Measurements from ENCODE around the gene ASB18.

Gene ASB18

DNA sequence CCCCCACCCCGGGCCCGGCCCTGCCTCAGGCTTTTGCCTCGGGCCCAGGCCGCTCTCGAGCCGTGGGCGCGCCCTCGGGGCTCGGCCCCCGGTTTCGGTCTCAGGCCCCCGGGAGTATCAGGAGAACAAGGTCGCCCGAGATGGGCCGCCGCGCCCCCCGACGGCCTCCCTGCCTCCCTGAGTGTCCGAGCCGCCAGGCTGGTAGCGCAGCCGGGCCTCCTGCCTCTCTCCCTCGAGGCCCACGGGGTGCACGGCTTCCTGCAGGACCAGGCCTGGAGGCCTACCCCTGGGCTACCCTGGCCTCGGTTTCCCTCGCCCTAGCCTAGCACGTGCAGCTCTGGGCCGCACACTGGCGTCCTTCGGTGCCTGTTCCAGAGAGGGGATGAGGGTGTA is 104.4 kb downstream of the ASB18 start:
- WGBS (ENCODE audit: extremely low coverage, insufficient coverage, low lambda C conversion rate): no CpG with 5 or more reads among the region's 33 CpGs
- Histone ChIP-seq H3K27me3 (ENCODE audit: insufficient read depth, low read length, poor library complexity) (peaks cover 61% of the 10 kb centered on the region), H2AK5ac (ENCODE audit: low read length) (no peak overlapping the region)

DNA sequence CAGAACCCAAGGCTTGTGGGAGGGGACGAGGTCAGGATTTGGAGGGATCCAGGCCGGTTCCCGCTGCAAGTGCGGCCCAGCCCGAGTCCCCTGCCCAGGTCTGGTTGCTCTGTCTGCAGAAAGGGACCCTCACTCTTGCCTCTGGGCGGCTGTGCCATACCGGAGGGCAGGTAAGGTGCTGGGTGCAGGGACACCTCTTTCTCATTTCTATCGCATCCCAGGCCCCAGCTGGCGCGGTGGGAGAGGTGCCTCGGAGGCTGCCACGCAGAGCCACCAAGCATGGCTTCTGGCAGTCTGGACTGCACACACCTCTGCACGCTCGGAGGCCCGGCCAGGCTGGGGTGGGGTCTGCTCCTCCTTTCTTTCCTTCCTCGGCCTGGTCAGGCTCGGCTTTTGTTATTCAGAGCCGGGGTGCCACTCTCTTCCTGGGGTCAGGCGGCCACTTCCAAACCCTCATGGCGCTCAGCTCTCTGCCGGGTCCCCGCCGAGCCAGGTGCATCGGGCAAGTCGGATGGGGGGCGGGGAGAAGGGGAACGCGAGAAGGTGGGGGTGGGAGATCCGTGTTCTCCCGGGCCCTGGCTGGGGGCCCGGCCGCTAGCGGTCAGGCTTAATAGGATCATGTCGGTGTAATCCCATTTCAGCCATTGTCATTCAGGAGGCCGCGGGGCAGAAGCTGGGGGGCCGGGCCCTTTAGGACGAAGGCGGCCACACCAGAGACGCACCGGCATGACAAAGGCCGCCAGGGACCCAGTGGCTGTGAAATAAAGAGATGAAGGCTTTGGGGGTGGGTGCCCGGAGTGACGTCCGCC is 105.0 kb downstream of the ASB18 start:
- Histone ChIP-seq H3K4me1 (ENCODE audit: control insufficient read depth, low read depth, low read length) (no peaks in the 10 kb centered on the region), H3K23ac (ENCODE audit: low read length) (no peak overlapping the region), H4K8ac (ENCODE audit: low read depth, low read length) (no peak overlapping the region), H3K79me1 (ENCODE audit: low read length) (no peaks in the 10 kb centered on the region), H3K9ac (ENCODE audit: low read length) (no peak overlapping the region), H3K4me3 (ENCODE audit: low read length) (no peak overlapping the region), H3K56ac (ENCODE audit: low read length) (no peak overlapping the region), H2BK120ac (ENCODE audit: low read depth, low read length) (no peak overlapping the region), H3K4ac (ENCODE audit: low read depth, low read length) (no peak overlapping the region), H3K4me2 (ENCODE audit: low read length) (no peak overlapping the region), H3K18ac (ENCODE audit: low read length) (no peak overlapping the region), H4K5ac (ENCODE audit: low read length) (no peak overlapping the region), H3K36me3 (ENCODE audit: control insufficient read depth, insufficient read depth, low read length) (no peaks in the 10 kb centered on the region), H2AK5ac (ENCODE audit: low read length) (no peak overlapping the region), H3K79me2 (ENCODE audit: control insufficient read depth, insufficient read depth, low read length) (no peaks in the 10 kb centered on the region), H2BK5ac (ENCODE audit: low read length) (no peak overlapping the region), H2BK15ac (replicated peaks; ENCODE audit: low read depth) (no peak overlapping the region), H3K27ac (ENCODE audit: low read depth, low read length) (no peak overlapping the region), H3K27me3 (ENCODE audit: insufficient read depth, low read length, poor library complexity) (peaks cover 59% of the 10 kb centered on the region)
- DNase-seq: no peak
- no CpG with 5 or more reads among the region's 45 CpGs for WGBS (ENCODE audit: extremely low coverage, insufficient coverage, low lambda C conversion rate)

More for the DNA sequence above, 104.4 kb downstream of the ASB18 start:
- Histone ChIP-seq H3K56ac (ENCODE audit: low read length) (no peak overlapping the region), H3K18ac (ENCODE audit: low read length) (no peak overlapping the region), H3K79me2 (ENCODE audit: control insufficient read depth, insufficient read depth, low read length) (no peaks in the 10 kb centered on the region), H4K8ac (ENCODE audit: low read depth, low read length) (no peak overlapping the region), H3K23ac (ENCODE audit: low read length) (no peak overlapping the region), H3K27ac (ENCODE audit: low read depth, low read length) (no peak overlapping the region), H3K79me1 (ENCODE audit: low read length) (no peaks in the 10 kb centered on the region), H4K5ac (ENCODE audit: low read length) (no peak overlapping the region), H3K4ac (ENCODE audit: low read depth, low read length) (no peak overlapping the region), H3K4me2 (ENCODE audit: low read length) (no peak overlapping the region), H3K4me3 (ENCODE audit: low read length) (no peak overlapping the region), H3K36me3 (ENCODE audit: control insufficient read depth, insufficient read depth, low read length) (no peaks in the 10 kb centered on the region), H3K4me1 (ENCODE audit: control insufficient read depth, low read depth, low read length) (no peaks in the 10 kb centered on the region), H2BK15ac (replicated peaks; ENCODE audit: low read depth) (no peak overlapping the region), H2BK5ac (ENCODE audit: low read length) (no peak overlapping the region), H3K9ac (ENCODE audit: low read length) (no peak overlapping the region), H2BK120ac (ENCODE audit: low read depth, low read length) (no peak overlapping the region)
- DNase-seq: no peak

GRCh38 chr2:236157815-236158498 is 106.2 kb downstream of the ASB18 start:
- Histone ChIP-seq H3K56ac (ENCODE audit: low read length) (no peak overlapping the region), H3K9ac (ENCODE audit: low read length) (no peak overlapping the region), H2BK15ac (replicated peaks; ENCODE audit: low read depth) (no peak overlapping the region), H3K36me3 (ENCODE audit: control insufficient read depth, insufficient read depth, low read length) (no peaks in the 10 kb centered on the region), H3K4me2 (ENCODE audit: low read length) (no peak overlapping the region), H2BK120ac (ENCODE audit: low read depth, low read length) (no peak overlapping the region), H3K4me3 (ENCODE audit: low read length) (no peak overlapping the region), H2BK5ac (ENCODE audit: low read length) (no peak overlapping the region), H3K4ac (ENCODE audit: low read depth, low read length) (no peak overlapping the region), H3K18ac (ENCODE audit: low read length) (no peak overlapping the region), H4K8ac (ENCODE audit: low read depth, low read length) (no peak overlapping the region), H3K4me1 (ENCODE audit: control insufficient read depth, low read depth, low read length) (no peaks in the 10 kb centered on the region), H2AK5ac (ENCODE audit: low read length) (no peak overlapping the region), H4K5ac (ENCODE audit: low read length) (no peak overlapping the region), H3K23ac (ENCODE audit: low read length) (no peak overlapping the region), H3K79me1 (ENCODE audit: low read length) (no peaks in the 10 kb centered on the region), H3K79me2 (ENCODE audit: control insufficient read depth, insufficient read depth, low read length) (no peaks in the 10 kb centered on the region), H3K27me3 (ENCODE audit: insufficient read depth, low read length, poor library complexity) (peaks cover 51% of the 10 kb centered on the region), H3K27ac (ENCODE audit: low read depth, low read length) (no peak overlapping the region)
- no peak for DNase-seq
- no CpG with 5 or more reads among the region's 10 CpGs for WGBS (ENCODE audit: extremely low coverage, insufficient coverage, low lambda C conversion rate)

GRCh38 chr2:236157366-236157765 is 106.8 kb downstream of the ASB18 start:
- Histone ChIP-seq H3K79me2 (ENCODE audit: control insufficient read depth, insufficient read depth, low read length) (no peaks in the 10 kb centered on the region), H3K4me1 (ENCODE audit: control insufficient read depth, low read depth, low read length) (no peaks in the 10 kb centered on the region), H3K27me3 (ENCODE audit: insufficient read depth, low read length, poor library complexity) (peaks cover 45% of the 10 kb centered on the region), H2BK15ac (replicated peaks; ENCODE audit: low read depth) (no peak overlapping the region), H3K4me3 (ENCODE audit: low read length) (no peak overlapping the region), H3K79me1 (ENCODE audit: low read length) (no peaks in the 10 kb centered on the region), H3K9ac (ENCODE audit: low read length) (no peak overlapping the region), H3K56ac (ENCODE audit: low read length) (no peak overlapping the region), H3K23ac (ENCODE audit: low read length) (no peak overlapping the region), H4K8ac (ENCODE audit: low read depth, low read length) (no peak overlapping the region), H2AK5ac (ENCODE audit: low read length) (no peak overlapping the region), H3K4ac (ENCODE audit: low read depth, low read length) (no peak overlapping the region), H4K5ac (ENCODE audit: low read length) (no peak overlapping the region), H2BK5ac (ENCODE audit: low read length) (no peak overlapping the region), H2BK120ac (ENCODE audit: low read depth, low read length) (no peak overlapping the region), H3K18ac (ENCODE audit: low read length) (no peak overlapping the region), H3K36me3 (ENCODE audit: control insufficient read depth, insufficient read depth, low read length) (no peaks in the 10 kb centered on the region), H3K4me2 (ENCODE audit: low read length) (no peak overlapping the region), H3K27ac (ENCODE audit: low read depth, low read length) (no peak overlapping the region)
- no CpG with 5 or more reads among the region's 6 CpGs for WGBS (ENCODE audit: extremely low coverage, insufficient coverage, low lambda C conversion rate)
- DNase-seq: no peak

GRCh38 chr2:236156860-236157194 is 107.4 kb downstream of the ASB18 start:
- Histone ChIP-seq H3K4ac (ENCODE audit: low read depth, low read length) (no peak overlapping the region), H3K9ac (ENCODE audit: low read length) (no peak overlapping the region), H3K27ac (ENCODE audit: low read depth, low read length) (no peak overlapping the region), H4K8ac (ENCODE audit: low read depth, low read length) (no peak overlapping the region), H3K4me3 (ENCODE audit: low read length) (no peak overlapping the region), H3K79me1 (ENCODE audit: low read length) (no peaks in the 10 kb centered on the region), H2AK5ac (ENCODE audit: low read length) (no peak overlapping the region), H3K4me2 (ENCODE audit: low read length) (no peak overlapping the region), H3K18ac (ENCODE audit: low read length) (no peak overlapping the region), H2BK120ac (ENCODE audit: low read depth, low read length) (no peak overlapping the region), H2BK5ac (ENCODE audit: low read length) (no peak overlapping the region), H3K27me3 (ENCODE audit: insufficient read depth, low read length, poor library complexity) (peaks cover 39% of the 10 kb centered on the region), H3K79me2 (ENCODE audit: control insufficient read depth, insufficient read depth, low read length) (no peaks in the 10 kb centered on the region), H2BK15ac (replicated peaks; ENCODE audit: low read depth) (no peak overlapping the region), H3K36me3 (ENCODE audit: control insufficient read depth, insufficient read depth, low read length) (no peaks in the 10 kb centered on the region), H3K56ac (ENCODE audit: low read length) (no peak overlapping the region), H4K5ac (ENCODE audit: low read length) (no peak overlapping the region), H3K4me1 (ENCODE audit: control insufficient read depth, low read depth, low read length) (no peaks in the 10 kb centered on the region), H3K23ac (ENCODE audit: low read length) (no peak overlapping the region)
- WGBS (ENCODE audit: extremely low coverage, insufficient coverage, low lambda C conversion rate): no CpG with 5 or more reads among the region's 7 CpGs
- no peak for DNase-seq
